ENCODE data around the gene VAPA.

DNA sequence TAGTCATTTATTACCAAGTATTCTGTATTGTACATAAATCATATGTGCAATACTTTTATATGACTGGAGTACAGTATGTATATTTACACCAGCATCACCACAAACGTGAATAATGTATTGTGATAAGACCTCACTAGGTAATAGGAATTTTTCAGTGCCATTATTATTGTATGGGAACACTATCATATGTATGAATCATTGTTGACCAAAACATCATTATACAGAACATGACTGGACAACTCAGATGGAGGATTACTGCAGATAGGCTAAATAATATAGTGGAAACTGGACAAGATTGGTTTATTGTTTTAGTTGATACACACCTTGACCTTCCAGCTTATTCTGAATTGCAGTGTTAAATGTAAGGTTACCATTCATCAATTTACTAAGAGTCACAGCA, 33.4 kb downstream of the VAPA start:
- TF ChIP-seq, protein P1, sequence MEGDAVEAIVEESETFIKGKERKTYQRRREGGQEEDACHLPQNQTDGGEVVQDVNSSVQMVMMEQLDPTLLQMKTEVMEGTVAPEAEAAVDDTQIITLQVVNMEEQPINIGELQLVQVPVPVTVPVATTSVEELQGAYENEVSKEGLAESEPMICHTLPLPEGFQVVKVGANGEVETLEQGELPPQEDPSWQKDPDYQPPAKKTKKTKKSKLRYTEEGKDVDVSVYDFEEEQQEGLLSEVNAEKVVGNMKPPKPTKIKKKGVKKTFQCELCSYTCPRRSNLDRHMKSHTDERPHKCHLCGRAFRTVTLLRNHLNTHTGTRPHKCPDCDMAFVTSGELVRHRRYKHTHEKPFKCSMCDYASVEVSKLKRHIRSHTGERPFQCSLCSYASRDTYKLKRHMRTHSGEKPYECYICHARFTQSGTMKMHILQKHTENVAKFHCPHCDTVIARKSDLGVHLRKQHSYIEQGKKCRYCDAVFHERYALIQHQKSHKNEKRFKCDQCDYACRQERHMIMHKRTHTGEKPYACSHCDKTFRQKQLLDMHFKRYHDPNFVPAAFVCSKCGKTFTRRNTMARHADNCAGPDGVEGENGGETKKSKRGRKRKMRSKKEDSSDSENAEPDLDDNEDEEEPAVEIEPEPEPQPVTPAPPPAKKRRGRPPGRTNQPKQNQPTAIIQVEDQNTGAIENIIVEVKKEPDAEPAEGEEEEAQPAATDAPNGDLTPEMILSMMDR (IDR thresholded peaks at IDR 0.05 in 8 of 11, conservative IDR thresholded peaks at IDR 0.05 in 3 of 11): no peak
- no peak for TF ChIP-seq POLR2A (IDR thresholded peaks at IDR 0.05)

Measured in spleen (tissue), 7 donors.